Natural killer cell (primary cell): ENCODE results near the gene KEAP1. TPM values are rescaled to one million over a fixed set of nuclear protein-coding genes. Genes with fewer than 3 reads are reported as not detected.
A peak's percentile ranks its signal among the peaks of the same experiment; 100 is the strongest.

Experiments
- ATAC-seq, 3 donors: fragments of 150-1000 bp in 2 of 3; fragments of 200-7000 bp in 1 of 3; cut with Tn5 transposase; 1 replicate in 1 of 3; 2 replicates in 2 of 3; pipeline ENCODE4 v1.10.0; 2021; ENCODE audit warnings: mild to moderate bottlenecking in 2 of 3, moderate library complexity in 2 of 3
- DNase-seq, 2 donors: peaks; one replicate each; pipeline versions ENCODE4 v3.0.0 to v3.0.0-alpha.2; 2013 to 2021; ENCODE audit warnings: mixed read lengths in 1 of 2
- H3K27ac ChIP-seq: one replicate; pipeline ENCODE4 v1.5.1; 2013; ENCODE audit warnings: mild to moderate bottlenecking, low read length
- H3K27me3 ChIP-seq: one replicate; pipeline ENCODE4 v1.6.1; 2013; ENCODE audit warnings: low read length; ENCODE audit not compliant: control insufficient read depth, insufficient read depth
- H3K36me3 ChIP-seq: one replicate; pipeline ENCODE4 v1.6.1; 2013; ENCODE audit warnings: low read length; ENCODE audit not compliant: control insufficient read depth, insufficient read depth
- H3K4me1 ChIP-seq: one replicate; pipeline ENCODE4 v1.6.1; 2013; ENCODE audit warnings: low read length; ENCODE audit not compliant: control insufficient read depth, insufficient read depth
- H3K4me3 ChIP-seq: one replicate; pipeline ENCODE4 v1.5.1; 2013; ENCODE audit warnings: low read length
- H3K9me3 ChIP-seq: one replicate; pipeline ENCODE4 v1.6.1; 2013; ENCODE audit warnings: low read length; ENCODE audit not compliant: control insufficient read depth, insufficient read depth
- H3K27ac Mint-ChIP-seq, 2 donors: one replicate each; pipeline ENCODE4 v1.8.0; 2022; ENCODE audit warnings: mild to moderate bottlenecking in 2 of 2, mixed read lengths in 2 of 2, moderate library complexity in 1 of 2
- H3K27me3 Mint-ChIP-seq, 2 donors: one replicate each; pipeline ENCODE4 v1.8.0; 2022; ENCODE audit warnings: low read depth in 2 of 2, mixed read lengths in 2 of 2
- H3K36me3 Mint-ChIP-seq: one replicate; pipeline ENCODE4 v1.8.0; 2022; ENCODE audit warnings: mixed read lengths
- H3K4me1 Mint-ChIP-seq, 2 donors: one replicate each; pipeline ENCODE4 v1.8.0; 2022; ENCODE audit warnings: mixed read lengths in 2 of 2
- H3K4me3 Mint-ChIP-seq: one replicate; pipeline ENCODE4 v1.8.0; 2022; ENCODE audit warnings: mild to moderate bottlenecking, moderate library complexity, mixed read lengths
- H3K9me3 Mint-ChIP-seq, 2 donors: one replicate each; pipeline ENCODE4 v1.8.0; 2022; ENCODE audit warnings: mixed read lengths in 2 of 2
- WGBS: methylation state at CpG from one replicate; pipeline ENCODE4 v1.1.7; 2013; ENCODE audit warnings: missing lambda C conversion rate; ENCODE audit not compliant: insufficient coverage; 5-methylcytosine and 5-hydroxymethylcytosine counted together
- intact Hi-C: fragments of 100-400 bp; cut with micrococcal nuclease; formaldehyde crosslinking; loops from one replicate; pipeline ENCODE4 v1.14.2; 2022
- total RNA-seq, 4 donors: library from RNA; stranded (reverse); fragments of 120-200 nt in 1 of 4; gene quantifications; one replicate each; pipeline versions ENCODE4 v1.2.3 to v1.2.4, GENCODE V29; 2013 to 2022
- TF ChIP-seq, protein P1 (sequence below): fragments of 200-600 bp; IDR thresholded peaks from one replicate; pipeline ENCODE4 v1.8.0; 2022; ENCODE audit warnings: antibody characterized with exemption

KEAP1 gene
- total RNA-seq, 3 donors from 2014 or later (not counting 1 experiment from before 2014, with no cell fraction given) = 28.1 to 39.4 (median 34.6) TPM

DNA sequence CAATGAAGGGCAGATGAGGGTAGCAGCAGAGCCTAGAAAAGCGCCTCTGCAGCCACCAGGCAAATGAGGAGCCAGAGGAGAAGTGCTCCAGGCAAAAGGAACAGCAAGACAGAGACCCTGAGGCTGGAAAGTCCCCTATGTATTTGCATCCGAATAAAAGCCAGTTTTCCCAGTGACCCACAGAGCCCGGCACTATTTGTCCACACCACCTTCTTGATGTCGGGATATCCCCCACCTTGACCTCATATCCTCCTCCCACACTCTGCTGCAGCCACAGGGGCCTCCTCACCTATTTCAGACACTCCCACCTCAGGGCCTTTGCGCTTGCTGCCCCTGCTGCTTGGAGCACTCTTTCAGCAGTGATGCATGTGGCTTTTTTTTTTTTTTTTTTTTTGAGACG lies 47.2 kb upstream of the KEAP1 start:
- ATAC-seq = no peak
- no peaks in the 10 kb centered on the region for H3K36me3 Mint-ChIP-seq
- H3K27ac ChIP-seq = no peak overlapping the region

DNA sequence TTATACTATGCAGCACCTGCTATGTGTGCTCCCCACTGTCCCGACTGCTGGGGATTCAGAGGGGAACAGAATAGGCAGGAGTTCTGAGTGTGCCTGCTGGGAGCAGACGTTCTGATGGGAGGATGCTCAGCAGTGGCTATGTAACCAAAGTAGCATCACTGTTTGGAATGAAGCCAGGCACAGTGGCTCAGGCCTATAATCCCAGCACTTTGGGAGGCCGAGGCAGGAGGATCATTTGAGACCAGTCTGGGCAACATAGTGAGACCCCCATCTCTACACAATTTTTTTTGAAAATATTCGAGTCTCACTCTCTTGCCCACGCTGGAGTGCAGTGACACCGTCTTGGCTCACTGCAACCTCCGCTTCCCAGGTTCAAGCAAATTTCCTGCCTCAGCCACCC lies 46.6 kb upstream of the KEAP1 start:
- 93% methylated on average over 7 of the region's 7 CpGs for WGBS
- TF ChIP-seq, protein P1, sequence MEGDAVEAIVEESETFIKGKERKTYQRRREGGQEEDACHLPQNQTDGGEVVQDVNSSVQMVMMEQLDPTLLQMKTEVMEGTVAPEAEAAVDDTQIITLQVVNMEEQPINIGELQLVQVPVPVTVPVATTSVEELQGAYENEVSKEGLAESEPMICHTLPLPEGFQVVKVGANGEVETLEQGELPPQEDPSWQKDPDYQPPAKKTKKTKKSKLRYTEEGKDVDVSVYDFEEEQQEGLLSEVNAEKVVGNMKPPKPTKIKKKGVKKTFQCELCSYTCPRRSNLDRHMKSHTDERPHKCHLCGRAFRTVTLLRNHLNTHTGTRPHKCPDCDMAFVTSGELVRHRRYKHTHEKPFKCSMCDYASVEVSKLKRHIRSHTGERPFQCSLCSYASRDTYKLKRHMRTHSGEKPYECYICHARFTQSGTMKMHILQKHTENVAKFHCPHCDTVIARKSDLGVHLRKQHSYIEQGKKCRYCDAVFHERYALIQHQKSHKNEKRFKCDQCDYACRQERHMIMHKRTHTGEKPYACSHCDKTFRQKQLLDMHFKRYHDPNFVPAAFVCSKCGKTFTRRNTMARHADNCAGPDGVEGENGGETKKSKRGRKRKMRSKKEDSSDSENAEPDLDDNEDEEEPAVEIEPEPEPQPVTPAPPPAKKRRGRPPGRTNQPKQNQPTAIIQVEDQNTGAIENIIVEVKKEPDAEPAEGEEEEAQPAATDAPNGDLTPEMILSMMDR = no peak
- H3K27ac ChIP-seq = no peak overlapping the region
- no peaks in the 10 kb centered on the region for H3K9me3 ChIP-seq
- no peaks in the 10 kb centered on the region for H3K27me3 ChIP-seq
- peaks cover 47% of the 10 kb centered on the region for H3K36me3 ChIP-seq
- Mint-ChIP-seq H3K27ac (no peak overlapping the region), H3K27me3 (no peaks in the 10 kb centered on the region), H3K9me3 (no peaks in the 10 kb centered on the region), H3K4me1 (peaks cover 39 to 48% of the 10 kb centered on the region in 2 donors), H3K36me3 (no peaks in the 10 kb centered on the region), H3K4me3 (no peak overlapping the region)
- ATAC-seq (no peak), DNase-seq (no peak)
- intact Hi-C loops = no loop called here
- H3K4me1 ChIP-seq = peaks cover 57% of the 10 kb centered on the region
- no peak overlapping the region for H3K4me3 ChIP-seq

More for the DNA sequence above, 47.2 kb upstream of the KEAP1 start:
- Mint-ChIP-seq H3K27me3 (no peaks in the 10 kb centered on the region), H3K9me3 (no peaks in the 10 kb centered on the region), H3K27ac (peak overlapping the region; percentile 94), H3K4me3 (no peak overlapping the region), H3K4me1 (peaks cover 34 to 48% of the 10 kb centered on the region in 2 donors)
- Histone ChIP-seq H3K9me3 (no peaks in the 10 kb centered on the region), H3K4me3 (no peak overlapping the region), H3K36me3 (peaks cover 52% of the 10 kb centered on the region), H3K27me3 (no peaks in the 10 kb centered on the region), H3K4me1 (peaks cover 57% of the 10 kb centered on the region)
- no peak for DNase-seq
- 95% methylated on average over 5 of the region's 6 CpGs for WGBS
- TF ChIP-seq, protein P1 = no peak
- intact Hi-C loops = no loop called here

DNA sequence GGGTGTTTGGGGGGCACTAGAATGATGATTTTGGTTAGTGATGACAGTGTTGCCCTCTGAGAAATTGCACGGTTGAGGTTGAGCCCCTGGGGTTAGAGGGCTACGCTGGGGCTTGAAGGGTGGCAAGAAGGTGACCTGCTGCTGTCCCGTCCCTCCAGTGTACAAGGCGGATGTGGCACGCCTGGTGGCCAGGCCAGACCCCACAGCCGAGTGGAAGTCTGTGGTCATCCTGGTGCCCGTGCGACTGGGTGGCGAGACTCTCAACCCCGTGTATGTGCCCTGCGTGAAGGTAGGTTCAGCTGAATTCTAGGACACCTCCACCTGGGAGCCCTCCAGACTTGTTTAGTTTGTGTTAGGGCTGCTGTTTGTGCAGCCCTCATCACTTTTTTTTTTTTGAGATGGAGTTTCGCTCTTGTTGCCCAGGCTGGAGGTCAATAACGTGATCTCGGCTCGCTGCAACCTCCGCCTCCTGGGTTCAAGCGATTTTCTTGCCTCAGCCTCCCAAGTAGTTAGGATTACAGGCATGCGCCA lies 45.7 kb upstream of the KEAP1 start:
- no peak for ATAC-seq
- DNase-seq = no peak
- Mint-ChIP-seq H3K27ac (no peak overlapping the region), H3K4me1 (peaks cover 34 to 45% of the 10 kb centered on the region in 2 donors), H3K36me3 (no peaks in the 10 kb centered on the region), H3K4me3 (no peak overlapping the region), H3K27me3 (no peaks in the 10 kb centered on the region), H3K9me3 (no peaks in the 10 kb centered on the region)
- Histone ChIP-seq H3K4me1 (peaks cover 54% of the 10 kb centered on the region), H3K9me3 (no peaks in the 10 kb centered on the region), H3K27ac (no peak overlapping the region), H3K36me3 (peaks cover 47% of the 10 kb centered on the region), H3K4me3 (no peak overlapping the region), H3K27me3 (no peaks in the 10 kb centered on the region)
- intact Hi-C loops = no loop called here
- TF ChIP-seq, protein P1 = no peak
- 96% methylated on average over 18 of the region's 18 CpGs for WGBS

DNA sequence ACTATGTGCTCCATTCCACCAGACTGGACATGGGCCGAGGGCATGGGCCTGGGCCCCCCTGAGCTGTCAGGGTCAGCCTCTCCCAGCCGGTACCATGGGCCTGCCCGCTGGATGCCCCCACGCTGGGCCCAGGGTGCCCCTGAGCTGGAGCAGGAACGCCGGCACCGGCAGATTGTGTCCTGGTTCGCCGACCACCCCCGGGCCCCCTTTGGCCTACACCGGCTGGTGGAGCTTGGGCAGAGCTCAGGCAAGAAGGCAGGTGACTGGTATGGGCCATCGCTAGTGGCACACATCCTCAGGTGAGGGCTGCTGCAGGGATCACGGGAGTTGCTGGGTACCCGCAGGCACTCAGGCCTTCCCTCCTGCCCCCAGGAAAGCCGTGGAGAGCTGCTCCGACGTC lies 43.7 kb upstream of the KEAP1 start:
- Mint-ChIP-seq H3K27ac (no peak overlapping the region), H3K36me3 (no peaks in the 10 kb centered on the region), H3K9me3 (no peaks in the 10 kb centered on the region), H3K27me3 (no peaks in the 10 kb centered on the region), H3K4me1 (peaks cover 14 to 25% of the 10 kb centered on the region in 2 donors), H3K4me3 (no peak overlapping the region)
- Histone ChIP-seq H3K27ac (no peak overlapping the region), H3K4me1 (peaks cover 42% of the 10 kb centered on the region), H3K9me3 (no peaks in the 10 kb centered on the region), H3K36me3 (peaks cover 32% of the 10 kb centered on the region), H3K4me3 (no peak overlapping the region), H3K27me3 (no peaks in the 10 kb centered on the region)
- intact Hi-C loops = no loop called here
- TF ChIP-seq, protein P1 = no peak
- 96% methylated on average over 17 of the region's 17 CpGs for WGBS
- DNase-seq (no peak), ATAC-seq (no peak)
